Measurements from ENCODE around the gene GPR171. TPM values are rescaled to one million over a fixed set of nuclear protein-coding genes. Genes with fewer than 3 reads are reported as not detected.
A peak's percentile ranks its signal among the peaks of the same experiment; 100 is the strongest.

Gene GPR171
- total RNA-seq, 1 experiment from 2014 or later, result not detected

GRCh38 chr3:151166161-151166560 lies 36.9 kb downstream of the GPR171 start:
- no TSS peak for BruUV-seq (replicated peaks)
- H3K36me3 Mint-ChIP-seq (ENCODE audit: insufficient read depth, unreplicated experiment), result no peaks in the 10 kb centered on the region

DNA sequence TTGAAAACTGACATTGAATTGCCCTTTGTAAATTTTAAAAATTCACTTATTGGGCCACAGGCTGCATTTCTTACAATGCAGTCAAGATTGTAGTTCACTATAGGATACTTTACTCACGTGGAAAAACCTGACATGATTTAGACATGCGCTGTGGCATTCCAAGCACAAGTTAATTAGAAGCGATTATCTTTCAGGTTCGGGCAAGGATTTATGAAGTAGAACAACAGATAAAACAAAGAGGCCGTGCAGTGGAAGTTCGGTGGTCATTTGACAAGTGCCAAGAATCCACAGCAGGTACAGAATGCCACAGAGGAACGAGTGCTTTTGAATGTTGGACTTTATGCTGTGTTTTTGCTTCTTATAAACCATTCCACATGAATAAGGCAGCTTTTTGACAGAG lies 37.8 kb downstream of the GPR171 start:
- intact Hi-C loops (cut with micrococcal nuclease), result loop anchor here (5.0 kb wide), 2 partner anchors 672 to 752 kb away; no protein-coding TSS in a partner anchor
- POLR2A ChIA-PET, result no interaction called here
- TF ChIP-seq CTCF (IDR thresholded peaks at IDR 0.05; ENCODE audit: unreplicated experiment), result no peak

More at GRCh38 chr3:151166161-151166560, 36.9 kb downstream of the GPR171 start:
- ChIA-PET POLR2A (no interaction called here), CTCF (interaction anchor here (0.7 to 3.7 kb wide), 5 partner anchors 60 to 314 kb away, joined by 3 to 94 read pairs (median 43); partner anchors contain the start of gene P2RY14)
- DNase-seq (ENCODE audit: unreplicated experiment), result no peak
- Mint-ChIP-seq H3K27ac (ENCODE audit: low read depth, unreplicated experiment) (no peak overlapping the region), H3K4me3 (ENCODE audit: unreplicated experiment) (no peak overlapping the region), H3K27me3 (ENCODE audit: insufficient read depth, unreplicated experiment) (no peaks in the 10 kb centered on the region), H3K4me1 (ENCODE audit: insufficient read depth, unreplicated experiment) (no peaks in the 10 kb centered on the region), H3K9me3 (ENCODE audit: unreplicated experiment) (no peaks in the 10 kb centered on the region)
- no peak for TF ChIP-seq CTCF (IDR thresholded peaks at IDR 0.05; ENCODE audit: unreplicated experiment)
- intact Hi-C loops (cut with micrococcal nuclease), result loop anchor here (5.0 kb wide), 2 partner anchors 671 to 751 kb away; no protein-coding TSS in a partner anchor

GRCh38 chr3:151159806-151160205 lies 43.2 kb downstream of the GPR171 start:
- ChIA-PET CTCF (interaction anchor here (0.5 to 1.3 kb wide), 3 partner anchors 8 to 374 kb away, joined by 3 to 5 read pairs (median 3); no protein-coding TSS in a partner anchor), POLR2A (no interaction called here)
- Mint-ChIP-seq H3K9me3 (ENCODE audit: unreplicated experiment) (no peaks in the 10 kb centered on the region), H3K27me3 (ENCODE audit: insufficient read depth, unreplicated experiment) (no peaks in the 10 kb centered on the region), H3K4me3 (ENCODE audit: unreplicated experiment) (no peak overlapping the region), H3K4me1 (ENCODE audit: insufficient read depth, unreplicated experiment) (no peaks in the 10 kb centered on the region), H3K36me3 (ENCODE audit: insufficient read depth, unreplicated experiment) (no peaks in the 10 kb centered on the region), H3K27ac (ENCODE audit: low read depth, unreplicated experiment) (no peak overlapping the region)
- TF ChIP-seq CTCF (IDR thresholded peaks at IDR 0.05; ENCODE audit: unreplicated experiment), result no peak
- intact Hi-C loops (cut with micrococcal nuclease), result no loop called here
- DNase-seq (ENCODE audit: unreplicated experiment), result no peak
- no TSS peak for BruUV-seq (replicated peaks)

More for the DNA sequence above, 37.8 kb downstream of the GPR171 start:
- no peak for DNase-seq (ENCODE audit: unreplicated experiment)
- Mint-ChIP-seq H3K27ac (ENCODE audit: low read depth, unreplicated experiment) (no peak overlapping the region), H3K36me3 (ENCODE audit: insufficient read depth, unreplicated experiment) (no peaks in the 10 kb centered on the region), H3K9me3 (ENCODE audit: unreplicated experiment) (no peaks in the 10 kb centered on the region), H3K4me3 (ENCODE audit: unreplicated experiment) (no peak overlapping the region), H3K27me3 (ENCODE audit: insufficient read depth, unreplicated experiment) (no peaks in the 10 kb centered on the region), H3K4me1 (ENCODE audit: insufficient read depth, unreplicated experiment) (no peaks in the 10 kb centered on the region)
- no TSS peak for BruUV-seq (replicated peaks)
- CTCF ChIA-PET, result no interaction called here

DNA sequence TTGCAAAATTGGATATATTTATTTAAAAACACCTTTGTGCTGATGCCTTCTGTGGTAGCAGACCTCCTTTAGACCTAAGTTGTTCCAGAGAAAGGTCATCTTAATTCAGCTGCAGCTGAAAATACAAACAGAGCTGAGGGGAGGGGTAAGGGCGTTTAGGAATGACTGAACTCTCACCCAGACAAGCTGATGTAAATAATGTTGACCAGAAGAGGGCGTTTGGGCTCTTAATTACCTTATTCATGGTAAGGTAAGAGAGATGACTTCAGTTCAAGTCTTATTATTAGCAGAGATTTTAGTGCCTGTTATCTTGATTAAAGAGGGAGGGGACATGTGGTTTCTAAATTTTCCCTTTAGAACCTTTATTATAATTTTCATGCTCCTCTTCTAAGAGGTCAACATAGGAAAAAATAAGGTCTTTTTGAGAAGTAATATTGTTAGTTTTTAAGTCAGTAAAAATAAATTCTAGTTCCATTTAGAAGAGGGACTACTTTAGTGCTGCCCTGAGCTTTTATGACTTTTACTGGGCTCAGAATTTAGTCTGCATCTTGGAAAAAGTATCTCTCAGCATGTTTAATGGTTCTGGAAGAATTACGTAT lies 46.3 kb downstream of the GPR171 start:
- H3K4me3 Mint-ChIP-seq (ENCODE audit: unreplicated experiment), result no peak overlapping the region
- no peaks in the 10 kb centered on the region for H3K36me3 Mint-ChIP-seq (ENCODE audit: insufficient read depth, unreplicated experiment)
- intact Hi-C loops (cut with micrococcal nuclease), result no loop called here
- H3K4me1 Mint-ChIP-seq (ENCODE audit: insufficient read depth, unreplicated experiment), result no peaks in the 10 kb centered on the region
- no TSS peak for BruUV-seq (replicated peaks)
- no peak overlapping the region for H3K27ac Mint-ChIP-seq (ENCODE audit: low read depth, unreplicated experiment)
- ChIA-PET CTCF (interaction anchor here (0.5 to 2.0 kb wide), 25 partner anchors 9 to 1613 kb away, joined by 3 to 17 read pairs (median 4); partner anchors contain the start of gene P2RY13), POLR2A (interaction anchor here (0.7 kb wide), 1 partner anchor 160 kb away, joined by 3 read pairs; the partner anchor contains the start of gene GPR87)
- no peaks in the 10 kb centered on the region for H3K9me3 Mint-ChIP-seq (ENCODE audit: unreplicated experiment)
- peak; percentile 52 for TF ChIP-seq CTCF (IDR thresholded peaks at IDR 0.05; ENCODE audit: unreplicated experiment)
- peak; percentile 75 for DNase-seq (ENCODE audit: unreplicated experiment)
- H3K27me3 Mint-ChIP-seq (ENCODE audit: insufficient read depth, unreplicated experiment), result no peaks in the 10 kb centered on the region
